ENCODE data around the gene IPMK.
"Not testable (repeated sequence)": the region's sequence is repeated elsewhere in the genome, so short reads cannot be mapped to it uniquely, and the experiment has no call there.

IPMK gene

GRCh38 chr10:58164517-58164916 lies 103.2 kb downstream of the IPMK start:
- Mint-ChIP-seq H3K27me3 (peaks cover 11% of the 10 kb centered on the region), H3K27ac (no peak overlapping the region), H3K4me3 (no peak overlapping the region), H3K36me3 (no peaks in the 10 kb centered on the region), H3K4me1 (no peaks in the 10 kb centered on the region), H3K9me3 (no peaks in the 10 kb centered on the region)

GRCh38 chr10:58158806-58159205 lies 108.9 kb downstream of the IPMK start:
- Mint-ChIP-seq H3K4me3 (no peak overlapping the region), H3K9me3 (no peaks in the 10 kb centered on the region), H3K27me3 (peaks cover 26% of the 10 kb centered on the region), H3K36me3 (no peaks in the 10 kb centered on the region), H3K4me1 (no peaks in the 10 kb centered on the region), H3K27ac (no peak overlapping the region)

- Mint-ChIP-seq H3K36me3 (no peaks in the 10 kb centered on the region), H3K27ac (no peak overlapping the region), H3K9me3 (no peaks in the 10 kb centered on the region)
Observed at GRCh38 chr10:58157076-58157766, 110.5 kb downstream of the IPMK start.

GRCh38 chr10:58155941-58156340 lies 111.8 kb downstream of the IPMK start:
- H3K4me1 Mint-ChIP-seq, H3K4me3 Mint-ChIP-seq, H3K36me3 Mint-ChIP-seq, H3K27ac Mint-ChIP-seq, H3K9me3 Mint-ChIP-seq: not testable (repeated sequence)
- peaks cover 31% of the 10 kb centered on the region for H3K27me3 Mint-ChIP-seq

More at GRCh38 chr10:58157076-58157766, 110.5 kb downstream of the IPMK start:
- H3K27me3 Mint-ChIP-seq = peaks cover 31% of the 10 kb centered on the region
- H3K4me1 Mint-ChIP-seq = no peaks in the 10 kb centered on the region
- no peak overlapping the region for H3K4me3 Mint-ChIP-seq

DNA sequence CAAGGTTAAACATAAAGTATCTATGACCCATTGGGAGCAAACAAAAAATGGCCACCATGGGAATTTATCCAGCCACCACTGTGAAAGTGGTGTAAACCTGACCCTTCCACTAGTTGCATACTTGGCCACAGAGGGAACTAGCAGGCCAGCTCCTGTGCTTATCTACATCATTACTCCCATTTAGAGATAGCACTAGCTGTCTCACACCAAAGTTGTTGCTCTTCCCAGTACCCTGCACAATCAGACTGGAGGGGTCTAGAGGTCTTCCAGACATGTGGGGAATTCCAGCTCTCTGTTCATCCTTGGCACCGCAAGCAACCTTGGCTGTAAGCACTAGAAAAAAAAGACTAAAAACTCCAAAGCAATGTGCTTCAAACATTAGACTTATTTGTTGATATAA lies 113.9 kb downstream of the IPMK start:
- Mint-ChIP-seq H3K27ac (no peak overlapping the region), H3K27me3 (peaks cover 32% of the 10 kb centered on the region), H3K4me3 (no peak overlapping the region), H3K9me3 (no peaks in the 10 kb centered on the region), H3K4me1 (no peaks in the 10 kb centered on the region), H3K36me3 (no peaks in the 10 kb centered on the region)

GRCh38 chr10:58152673-58153263 lies 114.9 kb downstream of the IPMK start:
- no peaks in the 10 kb centered on the region for H3K4me1 Mint-ChIP-seq
- H3K36me3 Mint-ChIP-seq = no peaks in the 10 kb centered on the region
- H3K9me3 Mint-ChIP-seq = no peaks in the 10 kb centered on the region
- no peak overlapping the region for H3K27ac Mint-ChIP-seq
- H3K27me3 Mint-ChIP-seq = peaks cover 32% of the 10 kb centered on the region
- H3K4me3 Mint-ChIP-seq = no peak overlapping the region

DNA sequence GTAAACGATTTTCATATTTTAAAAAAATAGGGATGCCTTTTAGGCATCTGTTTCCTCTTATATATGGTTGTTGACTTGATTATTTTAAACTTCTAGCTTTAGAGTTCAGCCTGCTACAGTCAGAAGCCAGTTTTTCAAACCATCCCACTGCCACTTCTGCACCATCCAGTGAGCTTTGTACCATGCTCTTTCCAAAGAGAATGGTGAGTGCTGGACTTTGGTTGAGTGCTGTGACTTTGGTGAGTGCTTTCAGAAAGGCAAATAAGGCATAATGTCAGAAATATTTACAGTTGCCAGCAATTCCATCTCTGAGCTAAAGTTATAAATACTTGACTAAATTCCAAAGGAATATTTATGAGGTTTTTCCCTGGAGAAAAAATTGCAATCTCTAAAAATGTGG lies 117.4 kb downstream of the IPMK start:
- no peaks in the 10 kb centered on the region for H3K36me3 Mint-ChIP-seq
- no peak overlapping the region for H3K4me3 Mint-ChIP-seq
- H3K27ac Mint-ChIP-seq = no peak overlapping the region
- peaks cover 25% of the 10 kb centered on the region for H3K27me3 Mint-ChIP-seq
- H3K4me1 Mint-ChIP-seq = no peaks in the 10 kb centered on the region
- H3K9me3 Mint-ChIP-seq = no peaks in the 10 kb centered on the region

- Mint-ChIP-seq H3K27me3 (peaks cover 3% of the 10 kb centered on the region), H3K27ac (no peak overlapping the region), H3K36me3 (no peaks in the 10 kb centered on the region), H3K9me3 (no peaks in the 10 kb centered on the region), H3K4me1 (no peaks in the 10 kb centered on the region), H3K4me3 (no peak overlapping the region)
Observed at GRCh38 chr10:58143944-58144343, 123.8 kb downstream of the IPMK start.

Data from activated naive CD4-positive, alpha-beta T cell treated with anti-CD3 and anti-CD28 coated beads, Interleukin-2, amount 50 U/mL, for 24 hours (primary cell).